ENCODE results near the gene TMOD2.

- TF ChIP-seq CTCF (conservative IDR thresholded peaks at IDR 0.05) (no peak), ZFX (IDR thresholded peaks at IDR 0.05) (no peak)
Measured at GRCh38 chr15:51706291-51706690, 45.1 kb upstream of the TMOD2 start.

Data from C4-2B (cell line).